ENCODE data around the gene CENPVL3. TPM values are rescaled to one million over a fixed set of nuclear protein-coding genes. Genes with fewer than 3 reads are reported as not detected.
"Not testable (repeated sequence)": the region's sequence is repeated elsewhere in the genome, so short reads cannot be mapped to it uniquely, and the experiment has no call there.

The CENPVL3 gene
- under 1 TPM in 3 of 9 donors, not detected in 6; 0.21 to 0.50 (median 0.28) TPM for total RNA-seq
- under 1 TPM; 0.10 to 0.33 (median 0.32) TPM for polyA plus RNA-seq
- long read RNA-seq, donor 1, partial matches to known transcripts: 0 of 1 reads
- long read RNA-seq, donor 1, other reads (novel, unspliced or antisense): 0 of 1 reads
- long read RNA-seq, donor 2: 0 reads
- long read RNA-seq, donor 3: 0 reads
- long read RNA-seq, donor 4: 0 reads
- long read RNA-seq, donor 5, partial matches to known transcripts: 0 of 1 reads
- long read RNA-seq, donor 5, other reads (novel, unspliced or antisense): 0 of 1 reads
- long read RNA-seq, donor 6, partial matches to known transcripts: 0 of 1 reads
- long read RNA-seq, donor 6, other reads (novel, unspliced or antisense): 0 of 1 reads
- long read RNA-seq, donor 7: 0 reads
- long read RNA-seq, donor 8: 0 reads
- long read RNA-seq, donor 9: 0 reads
- long read RNA-seq, donor 10, partial matches to known transcripts: 0 of 1 reads
- long read RNA-seq, donor 10, other reads (novel, unspliced or antisense): 0 of 1 reads

- H3K9me3 ChIP-seq (replicated peaks in 1 of 3); H3K4me3 ChIP-seq; intact Hi-C loops (cut with DNase I); H3K27ac ChIP-seq; H3K36me3 ChIP-seq (replicated peaks in 1 of 2); H3K4me1 ChIP-seq (replicated peaks in 1 of 2): not testable (repeated sequence)
- H3K27me3 ChIP-seq: peaks cover 32% of the 10 kb centered on the region
- WGBS, 4 donors: 0 to 36% (median 14%) methylated on average over 1 to 53 of the region's 81 CpGs
- DNase-seq: peak in 1 of 7 donors; percentile 58
Measured at GRCh38 chrX:51618241-51619155, at the start of gene CENPVL3. Gene CENPVL3 (minus strand): TSS chrX:51618912. CDS start chrX:51618873, 39 bp downstream.

DNA sequence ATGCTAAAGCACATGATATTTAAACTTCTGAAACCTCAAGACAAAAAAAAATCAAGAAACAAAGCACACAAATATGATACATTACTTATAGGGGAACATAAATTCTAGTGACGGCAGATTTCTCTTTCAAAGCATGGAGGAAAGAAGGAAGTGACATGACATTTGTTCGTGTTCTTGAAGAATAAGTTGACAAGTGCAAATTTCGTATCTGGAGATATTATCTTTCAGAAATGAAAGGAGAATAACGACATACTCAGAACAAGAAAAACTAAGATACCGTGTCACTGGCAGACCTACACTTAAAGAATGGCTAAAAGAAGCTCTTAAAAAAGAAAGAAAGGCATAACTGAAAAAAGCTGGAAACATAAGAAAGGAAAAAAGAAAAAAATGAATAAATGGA lies 47.3 kb upstream of the CENPVL3 start:
- Histone ChIP-seq H3K4me1 (replicated peaks in 1 of 2) (no peaks in the 10 kb centered on the region), H3K27me3 (peaks cover 13% of the 10 kb centered on the region), H3K9me3 (replicated peaks in 1 of 3) (no peaks in the 10 kb centered on the region), H3K36me3 (replicated peaks in 1 of 2) (no peaks in the 10 kb centered on the region), H3K4me3 (no peak overlapping the region), H3K27ac (no peak overlapping the region)
- TF ChIP-seq POLR2A (IDR thresholded peaks at IDR 0.05) (no peak), CTCF (IDR thresholded peaks at IDR 0.05) (no peak)
- intact Hi-C loops (cut with DNase I): no loop called here
- no peak for DNase-seq
- 51 to 60% (median 57%) methylated on average over 5 of the region's 5 CpGs for WGBS, 4 donors

- Histone ChIP-seq H3K4me1 (replicated peaks in 1 of 2) (no peaks in the 10 kb centered on the region), H3K4me3 (no peak overlapping the region), H3K27ac (no peak overlapping the region), H3K36me3 (replicated peaks in 1 of 2) (no peaks in the 10 kb centered on the region), H3K9me3 (replicated peaks in 1 of 3) (no peaks in the 10 kb centered on the region), H3K27me3 (peaks cover 39% of the 10 kb centered on the region)
- DNase-seq: no peak
- intact Hi-C loops (cut with DNase I): no loop called here
- TF ChIP-seq CTCF (IDR thresholded peaks at IDR 0.05) (no peak), POLR2A (IDR thresholded peaks at IDR 0.05) (no peak)
- 58 to 76% (median 64%) methylated on average over 2 of the region's 2 CpGs for WGBS, 4 donors
Measured at GRCh38 chrX:51643377-51643776, 24.7 kb upstream of the CENPVL3 start.

DNA sequence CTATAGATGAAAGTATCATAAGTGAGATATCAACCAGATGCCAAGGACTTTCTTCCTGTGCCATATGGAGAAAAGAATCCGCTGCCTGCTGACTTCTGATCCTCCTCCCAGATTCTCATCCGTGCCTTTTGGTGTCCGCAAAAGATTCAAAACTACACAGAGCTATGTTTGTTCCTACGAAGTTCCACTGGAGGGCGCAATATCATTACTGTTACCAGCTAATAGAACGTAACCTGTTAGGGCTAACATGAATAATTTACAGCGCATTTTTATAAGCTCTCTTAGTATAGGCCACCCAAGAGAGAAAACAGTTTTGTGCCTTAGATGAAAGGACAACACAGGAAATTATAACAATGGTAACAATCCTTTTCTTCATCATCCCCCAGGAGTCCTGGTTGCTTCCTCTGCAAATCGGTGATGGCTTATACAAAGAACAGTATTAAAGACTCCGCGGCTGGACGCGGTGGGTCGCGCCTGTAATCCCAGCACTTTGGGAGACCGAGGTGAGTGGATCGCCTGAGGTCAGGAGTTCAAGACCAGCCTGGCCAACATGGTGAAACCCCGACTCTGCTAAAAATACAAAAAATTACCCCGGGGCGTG lies 22.8 kb upstream of the CENPVL3 start:
- H3K4me3 ChIP-seq: no peak overlapping the region
- no peak for TF ChIP-seq POLR2A (IDR thresholded peaks at IDR 0.05)
- peak; percentile 24 to 48 (median 46) for TF ChIP-seq CTCF (IDR thresholded peaks at IDR 0.05)
- H3K36me3 ChIP-seq (replicated peaks in 1 of 2): no peaks in the 10 kb centered on the region
- no peaks in the 10 kb centered on the region for H3K4me1 ChIP-seq (replicated peaks in 1 of 2)
- H3K27ac ChIP-seq: no peak overlapping the region
- H3K27me3 ChIP-seq: peaks cover 56% of the 10 kb centered on the region
- WGBS, 4 donors: 29 to 44% (median 33%) methylated on average over 16 to 19 of the region's 19 CpGs
- DNase-seq: peak in 5 of 7 donors; percentile 11 to 51 (median 29)
- intact Hi-C loops (cut with DNase I): no loop called here
- H3K9me3 ChIP-seq (replicated peaks in 1 of 3): no peaks in the 10 kb centered on the region

- H3K9me3 ChIP-seq (replicated peaks in 1 of 3); H3K27ac ChIP-seq; DNase-seq; H3K36me3 ChIP-seq (replicated peaks in 1 of 2); H3K4me1 ChIP-seq (replicated peaks in 1 of 2); intact Hi-C loops (cut with DNase I); H3K4me3 ChIP-seq: not testable (repeated sequence)
- peaks cover 50% of the 10 kb centered on the region for H3K27me3 ChIP-seq
- 69 to 78% (median 75%) methylated on average over 7 of the region's 7 CpGs for WGBS, 4 donors
Measured at GRCh38 chrX:51636511-51636910, 17.8 kb upstream of the CENPVL3 start.

Measured in adrenal gland (tissue), 19 donors.